HG02588 (cell line): Measurements from ENCODE around the gene AHNAK.

Source experiments
- ATAC-seq: cut with Tn5 transposase; IDR thresholded peaks from one replicate; pipeline ENCODE4 v1.9.1; 2021; ENCODE audit warnings: mild to moderate bottlenecking, moderate library complexity; ENCODE audit not compliant: unreplicated experiment

Gene AHNAK

GRCh38 chr11:62498031-62498430, 48.6 kb downstream of the AHNAK start:
- ATAC-seq, result no peak

DNA sequence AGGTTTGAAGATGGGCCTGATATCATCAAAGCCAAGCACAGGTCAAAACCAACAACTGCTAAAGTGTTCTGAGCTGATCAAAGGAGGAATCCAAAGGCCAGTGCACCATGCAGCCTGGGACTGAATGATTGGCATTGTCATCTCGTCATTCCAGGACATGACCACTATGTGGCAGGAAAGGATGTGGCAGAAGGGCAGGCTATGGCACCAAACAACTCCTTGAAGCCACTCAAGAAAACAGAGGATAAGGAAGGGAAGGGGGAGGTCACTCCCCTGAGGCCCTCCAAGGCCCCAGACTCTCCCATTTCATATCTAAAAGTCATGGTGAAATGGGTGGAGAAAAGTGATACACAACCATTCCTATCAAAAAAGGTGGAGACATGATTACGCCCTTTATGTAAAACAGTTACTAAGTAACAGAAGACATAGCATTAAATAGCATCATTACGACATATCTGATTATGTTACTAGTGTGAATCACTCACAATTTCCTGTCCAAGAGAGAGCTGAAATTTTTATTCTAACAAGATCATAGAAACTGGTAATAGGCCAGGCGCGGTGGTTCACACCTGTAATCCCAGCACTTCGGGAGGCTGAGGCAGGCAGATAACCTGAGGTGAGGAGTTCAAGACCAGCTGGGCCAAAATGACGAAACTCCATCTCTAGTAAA, 49.3 kb downstream of the AHNAK start:
- ATAC-seq, result no peak

GRCh38 chr11:62496676-62497075, 49.9 kb downstream of the AHNAK start:
- ATAC-seq, result no peak

- ATAC-seq, result no peak
Measured at GRCh38 chr11:62494246-62494645, 52.4 kb downstream of the AHNAK start.

GRCh38 chr11:62493801-62494200, 52.8 kb downstream of the AHNAK start:
- ATAC-seq, result no peak

- ATAC-seq, result no peak
Measured at GRCh38 chr11:62492586-62492985, 54.0 kb downstream of the AHNAK start.

DNA sequence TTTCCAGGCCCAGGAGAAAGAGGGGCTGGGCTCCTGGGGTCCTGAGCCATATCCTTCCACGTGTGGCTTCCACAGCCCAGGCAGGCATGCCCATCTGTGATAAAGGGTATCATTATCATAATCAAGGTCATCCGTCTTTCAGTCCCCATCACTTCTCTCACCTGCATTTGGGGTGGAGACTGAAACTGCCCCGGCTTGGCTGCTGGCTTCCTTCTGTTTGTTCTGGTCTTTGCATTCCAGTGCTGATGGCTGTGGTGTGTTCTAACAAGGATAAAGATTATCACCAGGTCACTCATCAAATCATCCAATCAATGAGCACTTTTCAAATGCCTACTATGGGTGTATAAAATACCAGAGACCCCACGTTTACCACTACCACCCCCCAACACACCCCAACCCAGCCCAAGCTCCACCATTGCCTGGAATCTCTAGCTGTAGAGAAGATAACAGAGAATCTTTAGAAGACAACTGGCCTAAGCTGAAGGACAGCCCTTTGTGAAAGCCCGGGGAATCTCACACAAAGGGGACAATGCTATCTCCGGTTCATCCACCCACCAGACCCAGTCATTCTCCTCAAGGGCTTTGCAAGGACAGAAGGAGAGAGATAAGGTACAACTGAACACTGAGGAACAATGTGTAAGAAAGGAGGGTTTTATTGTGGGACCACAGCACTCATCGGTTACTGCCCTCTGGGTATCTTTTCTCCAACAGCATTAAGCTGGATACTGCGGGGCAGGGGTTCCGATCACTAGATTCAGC, 54.9 kb downstream of the AHNAK start:
- ATAC-seq, result no peak

GRCh38 chr11:62489204-62489603, 57.4 kb downstream of the AHNAK start:
- ATAC-seq, result no peak

DNA sequence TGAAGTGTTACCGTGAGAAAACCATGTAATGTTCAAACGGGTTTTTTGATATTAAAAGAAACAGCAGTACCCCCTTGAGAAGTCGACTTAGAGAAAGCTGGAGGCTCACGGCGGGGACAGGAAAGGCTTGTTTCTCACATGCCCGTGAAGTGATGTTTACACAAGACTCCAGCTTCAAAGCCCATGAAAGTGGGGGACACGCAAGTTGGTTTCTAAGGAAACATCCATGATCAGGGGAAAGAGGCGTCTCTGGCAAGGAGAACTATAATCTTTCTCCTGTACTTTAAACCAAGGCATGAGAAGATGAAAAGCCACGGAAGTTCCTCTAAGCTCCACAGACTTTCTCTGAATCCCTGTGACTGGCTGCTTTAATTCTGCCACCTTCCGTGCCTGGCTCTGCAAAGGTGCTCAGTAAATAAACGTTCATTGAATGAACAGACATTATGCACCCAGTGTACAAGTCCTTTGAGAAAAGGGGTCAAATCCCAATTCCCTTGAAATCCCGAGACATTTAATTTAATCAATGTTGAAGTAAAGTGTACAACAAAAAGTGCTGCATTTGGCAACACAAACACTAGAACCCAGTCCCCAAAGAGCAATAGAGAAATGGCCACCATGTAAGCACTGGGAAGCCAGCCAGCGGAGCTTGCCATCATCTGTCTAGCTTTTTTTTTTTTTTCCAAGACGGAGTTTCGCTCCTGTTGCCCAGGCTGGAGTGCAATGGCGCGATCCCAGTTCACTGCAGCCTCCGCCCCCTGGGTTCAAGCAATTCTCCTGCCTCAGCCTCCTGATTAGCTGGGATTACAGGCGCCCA, 58.7 kb downstream of the AHNAK start:
- no peak for ATAC-seq

DNA sequence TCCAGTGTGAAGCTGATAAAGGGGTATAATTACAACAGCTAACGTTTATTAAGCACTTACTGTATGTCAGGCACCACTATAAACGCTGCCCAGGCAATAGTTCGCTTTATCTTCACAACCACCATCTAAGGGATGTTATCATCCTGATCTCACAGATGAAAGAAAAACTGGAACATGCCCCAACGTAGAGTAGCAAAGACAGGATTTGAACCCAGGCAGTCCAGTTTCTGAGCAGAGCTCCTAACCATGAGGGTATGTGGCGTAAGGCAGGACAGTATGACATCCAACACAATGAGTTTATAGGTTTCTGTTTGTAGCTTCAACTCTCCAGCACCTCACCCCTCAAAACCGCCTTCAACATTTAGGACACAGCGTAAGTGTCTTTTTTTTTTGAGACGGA, 59.5 kb downstream of the AHNAK start:
- no peak for ATAC-seq

DNA sequence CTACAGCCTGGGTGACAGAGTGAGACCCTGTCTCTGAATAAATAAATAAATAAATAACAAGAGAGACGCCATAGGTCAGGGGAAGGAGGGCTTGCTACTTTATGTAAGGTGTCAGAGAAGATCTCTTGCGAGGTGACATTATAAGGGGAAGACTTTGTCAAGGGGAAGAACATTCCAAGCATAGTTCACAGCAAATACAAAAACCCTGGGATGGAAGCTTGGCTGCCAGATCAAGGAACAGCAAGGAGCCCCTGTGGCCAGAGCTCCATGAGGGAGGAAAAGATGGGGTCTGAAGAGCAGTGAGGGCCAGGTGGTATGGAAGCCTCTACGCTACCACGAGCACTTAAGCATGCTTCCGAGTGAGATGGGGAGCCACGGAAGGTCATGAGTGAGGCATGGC, 62.3 kb downstream of the AHNAK start:
- ATAC-seq, result no peak

DNA sequence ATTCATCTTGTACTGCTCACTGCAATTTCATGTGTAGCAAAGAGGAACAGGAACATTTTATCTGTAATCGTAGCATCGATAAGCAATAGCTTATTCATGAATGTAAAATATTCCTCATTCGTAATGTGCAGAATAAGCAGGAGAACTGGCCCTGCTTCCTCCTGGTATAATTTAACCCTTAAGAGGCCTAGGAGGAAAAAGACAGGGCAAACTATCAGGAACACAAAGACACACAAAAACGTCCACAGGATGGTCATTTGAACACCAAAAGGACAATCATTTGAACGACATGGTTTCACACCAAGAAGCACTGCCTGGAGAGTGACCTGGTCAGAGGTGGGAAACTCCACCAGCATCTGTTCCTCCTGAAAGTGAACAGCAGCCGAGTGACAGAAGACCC, 63.9 kb downstream of the AHNAK start:
- no peak for ATAC-seq

DNA sequence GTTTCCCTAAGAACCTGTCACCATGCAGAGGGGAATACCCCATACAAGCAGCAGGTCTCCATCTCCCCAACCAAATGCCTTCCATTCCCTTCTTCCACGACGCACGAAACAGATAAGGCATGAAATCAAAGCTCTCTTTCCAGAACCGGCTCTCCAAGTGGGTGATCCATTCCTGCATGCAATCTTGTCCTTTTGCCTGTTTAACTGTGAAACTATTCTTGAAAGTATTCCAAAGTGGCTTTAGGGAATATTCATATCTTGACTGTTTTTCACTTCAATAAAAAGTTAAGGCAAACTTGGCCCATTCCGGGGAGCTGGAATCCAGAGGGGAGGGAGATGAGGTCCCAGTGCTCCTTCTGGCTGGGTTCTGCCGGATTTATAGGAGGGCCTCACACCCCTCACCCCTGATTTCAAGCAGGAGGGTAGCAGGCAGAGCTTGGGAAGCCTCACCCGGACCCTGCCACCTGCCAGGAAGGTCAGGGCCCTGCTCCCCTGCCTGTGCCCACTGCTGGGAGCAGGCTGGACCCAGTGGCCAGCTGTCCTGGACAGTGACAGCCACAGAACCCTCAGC, 66.9 kb downstream of the AHNAK start:
- ATAC-seq, result no peak

GRCh38 chr11:62477927-62478326, 68.7 kb downstream of the AHNAK start:
- ATAC-seq, result no peak

DNA sequence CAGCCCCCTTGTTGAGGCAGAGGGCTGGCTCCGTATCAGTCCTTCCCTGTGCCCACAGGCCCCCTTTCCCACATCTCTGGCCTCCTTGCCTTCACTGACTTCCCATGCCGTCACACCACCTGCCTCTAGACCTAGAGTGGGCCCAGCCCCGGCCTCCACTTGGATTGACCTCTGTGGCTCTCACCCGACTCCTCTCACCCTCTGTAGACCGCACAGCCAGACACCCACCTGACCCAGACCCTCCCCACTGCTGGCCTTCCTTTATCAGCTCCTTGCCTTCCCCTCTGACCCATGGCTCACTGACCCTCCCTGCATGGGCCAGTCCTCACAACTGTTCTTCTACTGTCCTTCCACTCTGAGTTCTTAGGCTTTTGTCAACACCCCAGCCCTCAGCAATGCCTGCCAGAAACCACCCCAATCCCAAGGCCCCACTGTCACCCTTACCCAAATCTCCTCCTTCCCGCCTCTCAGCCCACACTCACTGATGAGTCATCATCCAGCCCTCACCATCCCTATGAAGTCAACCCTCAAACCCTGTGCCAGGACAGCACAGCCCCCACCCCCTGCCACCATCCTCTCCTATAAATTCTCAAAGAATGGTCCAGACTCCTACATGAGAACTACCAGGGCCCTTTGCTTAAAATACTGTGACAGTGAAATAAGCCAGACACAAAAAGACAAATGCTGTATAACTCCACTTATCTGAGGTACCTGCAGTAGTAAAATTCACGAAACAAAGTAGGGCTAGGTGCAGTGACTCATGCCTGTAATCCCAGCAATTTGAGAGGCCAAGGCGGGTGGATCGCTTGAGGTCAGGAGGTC, 74.3 kb downstream of the AHNAK start:
- ATAC-seq, result no peak

- ATAC-seq, result no peak
Measured at GRCh38 chr11:62471603-62472002, 75.0 kb downstream of the AHNAK start.

DNA sequence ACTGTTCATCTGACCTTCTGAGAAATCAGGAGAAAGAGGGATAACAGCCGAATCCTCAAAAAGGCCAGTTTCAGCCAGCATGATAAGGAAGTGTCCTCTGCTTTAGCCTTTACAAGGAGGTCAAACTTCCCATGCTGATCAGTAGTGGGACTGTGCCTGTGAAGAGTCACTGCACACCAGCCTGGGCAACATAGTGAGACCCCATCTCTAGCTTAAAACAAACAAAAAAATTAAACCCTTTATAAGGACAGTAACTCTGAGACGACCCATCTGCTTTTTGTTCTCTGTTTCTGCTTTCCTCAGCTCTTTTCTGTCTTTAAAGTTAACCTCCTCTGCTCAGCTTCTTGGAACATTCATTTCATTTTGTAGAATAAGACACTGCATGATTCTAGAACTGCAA, 78.0 kb downstream of the AHNAK start:
- no peak for ATAC-seq

DNA sequence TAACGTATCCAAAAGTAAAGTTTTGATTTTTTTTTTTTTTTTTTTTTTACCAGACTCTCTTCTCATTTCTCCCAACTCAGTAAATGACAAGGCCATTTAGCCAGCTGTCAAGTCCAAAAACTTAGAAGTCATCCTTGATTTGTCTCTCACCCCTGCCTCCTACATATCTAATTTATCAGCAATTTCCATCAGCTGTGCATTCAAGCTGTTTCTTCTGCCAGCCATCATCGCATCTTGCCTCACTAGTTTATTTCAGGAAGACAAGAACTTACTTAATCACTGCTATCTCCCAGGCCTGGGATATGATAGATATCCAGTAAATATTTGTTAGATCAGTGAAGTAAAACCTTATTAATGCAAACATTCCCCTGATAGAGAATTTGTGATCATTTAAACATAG, 80.2 kb downstream of the AHNAK start:
- no peak for ATAC-seq

DNA sequence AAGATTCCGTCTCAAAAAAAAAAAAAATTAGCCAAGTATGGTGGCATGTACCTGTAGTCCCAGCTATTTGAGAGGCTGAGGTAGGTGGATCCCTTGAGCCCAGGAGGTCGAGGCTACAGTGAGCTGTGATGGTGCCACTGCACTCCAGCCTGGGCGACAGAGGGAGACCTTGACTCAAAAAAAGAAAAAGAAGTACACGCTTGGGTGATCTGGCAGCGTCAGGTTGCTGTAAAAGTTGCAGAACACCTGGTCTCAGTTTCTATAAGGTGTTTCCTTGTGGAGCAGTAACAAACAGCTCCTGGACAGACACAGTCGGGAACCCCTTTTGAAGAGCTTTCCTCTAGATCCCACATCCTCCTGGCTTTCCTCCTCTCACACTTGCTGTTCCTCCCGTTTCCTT, 82.0 kb downstream of the AHNAK start:
- ATAC-seq, result no peak

- ATAC-seq, result no peak
Measured at GRCh38 chr11:62463121-62463542, 83.5 kb downstream of the AHNAK start.

DNA sequence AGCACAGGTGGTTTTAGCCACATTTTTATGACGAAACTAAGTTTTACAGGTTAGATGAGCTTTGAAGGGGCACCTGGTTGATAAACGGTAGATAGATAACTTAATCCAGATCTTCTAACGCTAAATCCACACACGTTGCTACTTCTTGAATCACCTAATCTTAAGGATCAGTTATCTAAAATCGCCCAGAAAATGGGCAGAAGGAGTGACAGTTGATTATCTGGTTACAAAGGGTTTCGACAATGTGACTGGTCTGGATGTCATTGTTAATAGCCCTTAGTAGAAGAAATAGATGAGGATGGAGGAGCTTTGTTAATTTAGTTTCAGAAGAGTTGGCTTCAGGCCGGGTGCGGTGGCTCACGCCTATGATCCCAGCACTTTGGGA, 84.1 kb downstream of the AHNAK start:
- ATAC-seq, result no peak
